ENCODE measurements around the gene ELMO1.

The ELMO1 gene

GRCh38 chr7:36840904-36841303, 607.8 kb downstream of the ELMO1 start:
- H3K4me3 Mint-ChIP-seq: no peak overlapping the region
- no peaks in the 10 kb centered on the region for H3K27me3 Mint-ChIP-seq
- no peaks in the 10 kb centered on the region for H3K36me3 Mint-ChIP-seq (ENCODE audit: low read depth)
- no peaks in the 10 kb centered on the region for H3K4me1 Mint-ChIP-seq (ENCODE audit: low read depth)
- no peak overlapping the region for H3K27ac Mint-ChIP-seq
- no peaks in the 10 kb centered on the region for H3K9me3 Mint-ChIP-seq

GRCh38 chr7:36838616-36839225, 609.9 kb downstream of the ELMO1 start:
- Mint-ChIP-seq H3K27me3 (no peaks in the 10 kb centered on the region), H3K9me3 (no peaks in the 10 kb centered on the region), H3K27ac (no peak overlapping the region), H3K4me3 (no peak overlapping the region), H3K36me3 (ENCODE audit: low read depth) (no peaks in the 10 kb centered on the region), H3K4me1 (ENCODE audit: low read depth) (no peaks in the 10 kb centered on the region)

- Mint-ChIP-seq H3K4me1 (ENCODE audit: low read depth) (no peaks in the 10 kb centered on the region), H3K9me3 (no peaks in the 10 kb centered on the region), H3K27ac (no peak overlapping the region), H3K36me3 (ENCODE audit: low read depth) (no peaks in the 10 kb centered on the region), H3K4me3 (no peak overlapping the region), H3K27me3 (no peaks in the 10 kb centered on the region)
These were observed 617.6 kb downstream of the ELMO1 start for GRCh38 chr7:36831049-36831448.

- Mint-ChIP-seq H3K27ac (no peak overlapping the region), H3K9me3 (no peaks in the 10 kb centered on the region), H3K4me1 (ENCODE audit: low read depth) (no peaks in the 10 kb centered on the region), H3K27me3 (no peaks in the 10 kb centered on the region), H3K36me3 (ENCODE audit: low read depth) (no peaks in the 10 kb centered on the region), H3K4me3 (no peak overlapping the region)
These were observed 620.6 kb downstream of the ELMO1 start for GRCh38 chr7:36827726-36828703.

GRCh38 chr7:36825501-36825900, 623.2 kb downstream of the ELMO1 start:
- H3K4me3 Mint-ChIP-seq: no peak overlapping the region
- no peaks in the 10 kb centered on the region for H3K4me1 Mint-ChIP-seq (ENCODE audit: low read depth)
- no peaks in the 10 kb centered on the region for H3K9me3 Mint-ChIP-seq
- no peaks in the 10 kb centered on the region for H3K36me3 Mint-ChIP-seq (ENCODE audit: low read depth)
- H3K27me3 Mint-ChIP-seq: no peaks in the 10 kb centered on the region
- H3K27ac Mint-ChIP-seq: no peak overlapping the region

- Mint-ChIP-seq H3K36me3 (ENCODE audit: low read depth) (no peaks in the 10 kb centered on the region), H3K27me3 (no peaks in the 10 kb centered on the region), H3K27ac (no peak overlapping the region), H3K4me1 (ENCODE audit: low read depth) (no peaks in the 10 kb centered on the region), H3K4me3 (no peak overlapping the region), H3K9me3 (no peaks in the 10 kb centered on the region)
These were observed 625.3 kb downstream of the ELMO1 start for GRCh38 chr7:36823353-36823752.

GRCh38 chr7:36821617-36822016, 627.0 kb downstream of the ELMO1 start:
- no peaks in the 10 kb centered on the region for H3K4me1 Mint-ChIP-seq (ENCODE audit: low read depth)

GRCh38 chr7:36820527-36821170, 628.0 kb downstream of the ELMO1 start:
- no peaks in the 10 kb centered on the region for H3K36me3 Mint-ChIP-seq (ENCODE audit: low read depth)
- no peak overlapping the region for H3K4me3 Mint-ChIP-seq
- no peaks in the 10 kb centered on the region for H3K4me1 Mint-ChIP-seq (ENCODE audit: low read depth)
- H3K27ac Mint-ChIP-seq: no peak overlapping the region
- no peaks in the 10 kb centered on the region for H3K27me3 Mint-ChIP-seq
- H3K9me3 Mint-ChIP-seq: peaks cover 5% of the 10 kb centered on the region

More at GRCh38 chr7:36821617-36822016, 627.0 kb downstream of the ELMO1 start:
- H3K36me3 Mint-ChIP-seq (ENCODE audit: low read depth): no peaks in the 10 kb centered on the region
- H3K9me3 Mint-ChIP-seq: no peaks in the 10 kb centered on the region
- no peak overlapping the region for H3K27ac Mint-ChIP-seq
- H3K4me3 Mint-ChIP-seq: no peak overlapping the region
- H3K27me3 Mint-ChIP-seq: no peaks in the 10 kb centered on the region

- H3K4me1 Mint-ChIP-seq (ENCODE audit: low read depth): no peaks in the 10 kb centered on the region
- no peak overlapping the region for H3K4me3 Mint-ChIP-seq
- H3K9me3 Mint-ChIP-seq: peaks cover 5% of the 10 kb centered on the region
- no peak overlapping the region for H3K27ac Mint-ChIP-seq
- no peaks in the 10 kb centered on the region for H3K36me3 Mint-ChIP-seq (ENCODE audit: low read depth)
- H3K27me3 Mint-ChIP-seq: no peaks in the 10 kb centered on the region
These were observed 629.0 kb downstream of the ELMO1 start for GRCh38 chr7:36819639-36820038.

- Mint-ChIP-seq H3K27me3 (no peaks in the 10 kb centered on the region), H3K27ac (no peak overlapping the region), H3K4me3 (no peak overlapping the region), H3K4me1 (ENCODE audit: low read depth) (peaks cover 2% of the 10 kb centered on the region), H3K9me3 (peaks cover 5% of the 10 kb centered on the region), H3K36me3 (ENCODE audit: low read depth) (no peaks in the 10 kb centered on the region)
These were observed 634.4 kb downstream of the ELMO1 start for GRCh38 chr7:36814311-36814710.

- peak overlapping the region; percentile 39 for H3K27ac Mint-ChIP-seq
- H3K9me3 Mint-ChIP-seq: peaks cover 5% of the 10 kb centered on the region
These were observed 636.9 kb downstream of the ELMO1 start for GRCh38 chr7:36811807-36812206.

GRCh38 chr7:36810489-36810888, 638.2 kb downstream of the ELMO1 start:
- peaks cover 6% of the 10 kb centered on the region for H3K4me1 Mint-ChIP-seq (ENCODE audit: low read depth)
- no peak overlapping the region for H3K4me3 Mint-ChIP-seq
- no peaks in the 10 kb centered on the region for H3K36me3 Mint-ChIP-seq (ENCODE audit: low read depth)
- H3K27ac Mint-ChIP-seq: no peak overlapping the region
- no peaks in the 10 kb centered on the region for H3K27me3 Mint-ChIP-seq
- H3K9me3 Mint-ChIP-seq: no peaks in the 10 kb centered on the region

More at GRCh38 chr7:36811807-36812206, 636.9 kb downstream of the ELMO1 start:
- Mint-ChIP-seq H3K36me3 (ENCODE audit: low read depth) (no peaks in the 10 kb centered on the region), H3K4me1 (ENCODE audit: low read depth) (peaks cover 6% of the 10 kb centered on the region), H3K27me3 (no peaks in the 10 kb centered on the region), H3K4me3 (no peak overlapping the region)

GRCh38 chr7:36810032-36810431, 638.6 kb downstream of the ELMO1 start:
- peaks cover 6% of the 10 kb centered on the region for H3K4me1 Mint-ChIP-seq (ENCODE audit: low read depth)
- H3K36me3 Mint-ChIP-seq (ENCODE audit: low read depth): no peaks in the 10 kb centered on the region
- H3K27ac Mint-ChIP-seq: no peak overlapping the region
- no peaks in the 10 kb centered on the region for H3K27me3 Mint-ChIP-seq
- H3K4me3 Mint-ChIP-seq: no peak overlapping the region
- H3K9me3 Mint-ChIP-seq: no peaks in the 10 kb centered on the region

GRCh38 chr7:36809510-36809909, 639.2 kb downstream of the ELMO1 start:
- Mint-ChIP-seq H3K36me3 (ENCODE audit: low read depth) (no peaks in the 10 kb centered on the region), H3K27ac (no peak overlapping the region), H3K4me3 (no peak overlapping the region), H3K4me1 (ENCODE audit: low read depth) (peaks cover 6% of the 10 kb centered on the region), H3K9me3 (no peaks in the 10 kb centered on the region), H3K27me3 (no peaks in the 10 kb centered on the region)

- H3K4me3 Mint-ChIP-seq: no peak overlapping the region
- H3K27me3 Mint-ChIP-seq: no peaks in the 10 kb centered on the region
- no peaks in the 10 kb centered on the region for H3K9me3 Mint-ChIP-seq
- no peak overlapping the region for H3K27ac Mint-ChIP-seq
- H3K4me1 Mint-ChIP-seq (ENCODE audit: low read depth): peaks cover 6% of the 10 kb centered on the region
- no peaks in the 10 kb centered on the region for H3K36me3 Mint-ChIP-seq (ENCODE audit: low read depth)
These were observed 639.6 kb downstream of the ELMO1 start for GRCh38 chr7:36809086-36809485.

Measured in stimulated activated naive CD8-positive, alpha-beta T cell treated with anti-CD3 and anti-CD28 coated beads, Interleukin-15, Interleukin-2, amounts not matched to agents 100 ng/mL and 50 ng/mL, for 24 hours (primary cell).